ENCODE measurements around the gene MPND.
"Not testable (repeated sequence)": the region's sequence is repeated elsewhere in the genome, so short reads cannot be mapped to it uniquely, and the experiment has no call there.

Gene MPND

GRCh38 chr19:4322942-4323665 lies 20.3 kb upstream of the MPND start:
- no peak for DNase-seq

DNA sequence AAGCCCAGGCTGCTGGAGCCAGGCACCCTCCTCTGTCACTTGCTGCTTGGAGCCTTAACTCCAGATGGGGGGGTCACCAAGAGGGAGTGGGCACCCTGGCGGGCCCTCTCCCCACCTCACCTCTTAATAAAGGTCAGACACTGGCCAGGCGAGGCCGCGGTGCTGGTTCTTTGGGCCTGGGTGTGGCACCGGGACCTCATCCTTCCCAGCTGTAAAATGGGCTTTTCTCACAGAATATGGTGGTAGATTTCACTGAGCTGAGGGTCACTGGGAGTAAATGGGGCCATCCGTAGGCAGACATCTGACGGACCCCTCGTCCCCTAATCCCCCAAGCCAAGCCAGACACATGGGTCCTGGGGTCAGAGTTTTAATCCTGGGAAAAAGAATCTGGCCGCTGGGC lies 19.7 kb upstream of the MPND start:
- no peak for DNase-seq

- DNase-seq: no peak
These were observed 19.1 kb upstream of the MPND start for GRCh38 chr19:4324228-4324627.

- no peak for DNase-seq
These were observed 17.0 kb upstream of the MPND start for GRCh38 chr19:4326215-4326836.

DNA sequence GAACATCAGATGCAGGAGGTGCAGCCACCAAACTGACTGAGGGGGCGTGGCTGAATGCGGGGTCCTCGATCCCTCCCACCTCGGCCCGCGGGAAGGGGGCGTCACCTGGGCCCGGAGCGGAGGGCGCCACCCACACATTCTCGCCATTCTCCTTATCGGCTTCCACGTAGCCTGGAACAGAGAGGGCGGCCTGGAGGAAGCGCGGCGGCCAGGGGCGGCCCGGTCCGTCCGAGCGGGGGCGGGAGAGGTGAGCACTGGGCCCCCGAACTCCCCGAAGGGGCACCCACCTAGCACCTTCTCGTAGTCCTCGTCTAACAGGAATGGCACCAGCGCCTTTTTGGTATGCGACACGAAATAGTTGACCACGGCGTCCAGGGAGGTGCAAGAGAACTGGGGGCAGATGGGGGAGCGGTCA lies 16.5 kb upstream of the MPND start:
- no peak for DNase-seq

GRCh38 chr19:4327252-4327876 lies 16.0 kb upstream of the MPND start:
- DNase-seq: peak; percentile 24

DNA sequence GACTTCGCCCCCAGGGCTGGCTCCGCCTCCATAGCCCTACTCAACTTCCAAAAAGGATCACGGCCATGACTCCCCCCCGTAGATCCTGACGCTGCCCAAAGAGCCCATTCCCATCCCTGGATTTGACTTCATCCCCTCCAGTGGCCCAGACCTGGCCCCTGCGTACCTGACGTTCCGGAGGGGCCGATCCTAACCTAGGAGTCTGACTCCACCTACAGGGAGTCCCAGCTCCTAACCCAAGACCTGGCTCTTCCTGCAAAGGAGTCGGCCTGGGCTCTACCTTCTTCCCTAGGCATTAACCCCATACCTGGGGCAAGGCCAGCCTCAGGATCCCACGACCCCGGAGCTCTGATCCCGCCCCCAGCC lies 15.5 kb upstream of the MPND start:
- no peak for DNase-seq

DNA sequence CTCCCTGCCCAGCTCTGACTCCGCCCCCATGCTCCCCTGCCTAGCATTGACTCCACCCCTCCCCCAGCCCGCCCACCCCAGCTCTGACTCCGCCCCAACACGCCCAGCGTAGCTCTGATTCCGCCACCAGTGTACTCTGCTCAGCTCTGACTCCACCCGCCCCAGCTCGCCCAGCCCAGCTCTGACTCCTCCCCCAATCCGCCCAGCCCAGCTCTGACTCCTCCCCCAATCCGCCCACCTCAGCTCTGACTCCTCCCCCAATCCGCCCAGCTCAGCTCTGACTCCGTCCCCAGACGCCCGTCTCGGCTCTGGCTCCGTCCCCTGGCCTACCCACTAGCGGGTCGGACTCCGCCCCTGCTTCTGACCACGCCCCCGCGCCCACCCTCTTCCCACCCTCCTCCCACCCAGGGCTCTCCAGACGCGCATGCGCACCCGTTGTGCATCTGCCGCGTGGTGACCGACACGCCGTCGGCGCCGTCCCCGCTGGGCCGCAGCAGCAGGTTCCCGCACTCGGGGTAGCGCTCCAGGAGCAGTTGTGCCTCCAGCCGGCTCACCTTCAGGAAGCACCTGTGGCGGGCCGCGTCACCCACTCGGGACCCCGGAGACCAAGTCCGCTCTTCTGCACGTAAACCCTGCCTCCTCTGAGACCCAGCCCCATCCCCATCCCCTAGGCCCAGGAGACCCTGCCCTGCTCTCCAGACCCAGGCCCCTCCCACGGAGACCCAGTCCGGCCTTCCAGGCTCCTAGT lies 14.9 kb upstream of the MPND start:
- DNase-seq: peak; percentile 81

DNA sequence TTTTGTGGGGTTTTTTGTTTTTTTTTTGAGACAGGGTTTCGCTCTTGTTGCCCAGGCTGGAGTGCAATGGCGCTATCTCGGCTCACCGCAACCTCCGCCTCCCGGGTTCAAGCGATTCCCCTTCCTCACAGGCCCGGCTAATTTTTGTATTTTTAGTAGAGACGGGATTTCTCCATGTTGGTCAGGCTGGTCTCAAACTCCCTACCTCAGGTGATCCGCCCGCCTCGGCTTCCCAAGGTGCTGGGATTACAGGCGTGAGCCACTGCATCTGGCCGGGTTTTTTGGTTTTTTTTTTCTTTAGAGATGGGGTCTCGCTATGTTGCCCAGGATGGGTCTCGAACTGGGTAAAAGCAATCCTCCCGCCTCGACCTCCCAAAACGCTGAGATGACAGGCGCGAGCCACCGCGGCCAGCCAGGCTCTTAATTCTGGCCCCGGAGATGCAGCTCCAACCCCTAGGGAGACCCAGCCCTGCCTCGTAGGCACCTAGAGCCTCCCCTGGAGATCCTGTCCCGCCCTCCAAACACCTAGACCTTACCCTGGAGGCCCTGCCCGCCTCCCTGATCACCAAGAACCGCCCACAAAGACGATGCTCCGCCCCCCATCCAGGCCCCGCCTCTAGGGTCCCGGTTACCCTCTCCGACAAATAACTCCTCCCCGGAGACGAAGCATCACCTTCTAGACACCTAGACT lies 14.2 kb upstream of the MPND start:
- DNase-seq: not testable (repeated sequence)

DNA sequence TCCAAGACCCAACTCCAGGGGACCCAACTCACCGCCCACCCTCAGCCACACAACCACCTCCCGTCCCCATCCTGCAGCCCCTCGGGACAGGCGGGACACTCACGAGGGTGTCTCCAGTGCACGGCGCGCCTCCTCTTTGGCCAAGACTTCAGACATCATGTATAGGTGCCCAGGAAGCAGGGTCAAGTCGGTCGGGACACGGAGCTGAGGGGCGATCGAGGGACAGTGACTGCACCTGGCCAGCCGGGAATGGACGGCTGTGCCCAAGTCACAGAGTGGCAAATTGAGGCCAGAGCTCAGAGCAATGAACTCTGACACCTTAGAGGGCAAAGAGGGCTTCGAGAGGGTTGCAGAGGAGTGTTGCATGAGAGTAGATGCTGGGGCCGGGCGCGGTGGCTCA lies 13.5 kb upstream of the MPND start:
- DNase-seq: no peak

GRCh38 chr19:4334929-4335570 lies 8.3 kb upstream of the MPND start:
- no peak for DNase-seq

GRCh38 chr19:4337906-4338440 lies 5.4 kb upstream of the MPND start:
- DNase-seq: no peak

GRCh38 chr19:4338441-4339355 lies 4.7 kb upstream of the MPND start, which contains the start of gene STAP2:
TSS of gene STAP2 (minus strand) at chr19:4338827. CDS start at chr19:4338753, 74 bp downstream.
- no peak for DNase-seq

DNA sequence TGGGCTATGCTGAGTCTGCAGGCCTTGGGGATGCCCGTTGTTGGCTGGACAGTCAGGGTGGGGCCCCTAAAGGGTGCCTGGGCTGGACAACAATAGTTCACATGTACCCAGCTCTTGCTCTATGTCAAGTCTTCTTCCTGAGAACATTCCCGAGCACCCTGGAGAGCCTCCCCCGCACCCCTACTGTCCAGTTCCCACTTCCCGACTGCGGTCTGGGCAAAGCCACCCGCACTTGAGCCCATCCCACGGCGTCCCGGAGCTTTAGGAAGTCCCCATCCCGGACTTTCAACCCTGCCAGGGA lies 1.1 kb upstream of the MPND start:
- DNase-seq: peak; percentile 21

DNA sequence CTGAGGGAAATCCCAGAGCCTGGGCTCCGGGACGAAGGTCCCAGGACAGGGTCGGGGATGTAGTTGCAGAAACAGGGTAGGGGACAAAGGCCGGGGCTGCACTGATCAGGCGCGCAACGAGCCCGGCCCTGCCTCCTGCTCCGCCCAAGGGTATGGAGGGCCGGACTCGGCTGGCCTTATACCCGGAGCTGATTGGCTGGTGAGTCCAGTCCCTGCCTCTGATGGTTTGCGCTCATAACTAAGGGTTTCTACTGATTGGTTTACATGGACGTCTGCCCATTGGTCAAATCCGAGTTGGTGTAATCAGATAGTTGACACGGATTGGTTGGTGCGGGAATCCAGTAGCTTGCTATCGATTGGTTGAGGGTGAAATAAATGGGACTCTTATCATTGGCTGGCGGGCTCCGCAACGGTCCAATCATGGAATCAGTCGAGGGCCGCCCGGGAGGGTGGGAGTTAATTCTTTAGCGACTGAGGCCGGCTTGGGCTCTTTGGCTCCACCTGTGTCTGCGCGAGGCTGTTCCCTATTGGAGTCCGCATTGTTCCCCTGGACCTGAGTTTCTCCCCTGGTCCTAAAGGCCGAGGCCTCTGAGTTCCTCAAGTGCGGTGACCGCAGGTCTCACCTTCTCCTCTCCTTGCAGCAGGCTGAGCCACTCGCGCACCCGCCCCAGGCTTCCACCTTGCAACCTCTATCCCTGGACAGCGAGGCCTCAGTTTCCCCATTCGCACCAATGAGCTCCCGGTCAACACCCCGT lies 570 bp upstream of the MPND start:
- DNase-seq: peak; percentile 100

DNA sequence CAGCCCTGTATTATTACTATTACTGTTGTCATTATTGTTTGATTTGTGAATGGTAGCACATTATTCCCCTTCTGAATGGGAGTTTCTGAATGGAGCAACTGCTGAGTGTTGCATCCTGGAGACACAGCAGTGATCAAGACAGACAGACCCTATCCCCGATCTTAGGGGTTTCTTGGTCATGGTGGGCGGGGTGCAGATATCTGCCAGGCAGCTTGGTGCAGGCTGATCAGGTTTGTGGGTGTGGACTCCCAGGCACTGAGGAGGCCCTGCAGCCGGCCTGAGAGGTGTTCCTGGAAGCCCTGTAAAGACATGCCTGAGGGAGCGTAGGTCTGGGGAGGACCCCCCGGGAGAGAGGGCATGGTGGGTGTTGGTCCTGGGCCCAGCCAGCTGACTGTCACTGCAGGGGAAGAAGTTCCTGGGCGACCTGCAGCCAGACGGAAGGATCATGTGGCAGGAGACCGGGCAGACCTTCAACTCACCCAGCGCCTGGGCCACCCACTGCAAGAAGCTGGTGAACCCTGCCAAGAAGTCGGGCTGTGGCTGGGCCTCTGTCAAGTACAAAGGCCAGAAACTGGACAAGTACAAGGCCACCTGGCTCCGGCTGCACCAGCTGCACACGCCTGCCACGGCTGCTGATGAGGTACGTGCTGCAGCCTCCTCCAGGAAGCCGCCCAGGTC lies 2.1 kb downstream of the MPND start:
- DNase-seq: no peak

GRCh38 chr19:4346020-4346383 lies 2.6 kb downstream of the MPND start:
- no peak for DNase-seq

DNA sequence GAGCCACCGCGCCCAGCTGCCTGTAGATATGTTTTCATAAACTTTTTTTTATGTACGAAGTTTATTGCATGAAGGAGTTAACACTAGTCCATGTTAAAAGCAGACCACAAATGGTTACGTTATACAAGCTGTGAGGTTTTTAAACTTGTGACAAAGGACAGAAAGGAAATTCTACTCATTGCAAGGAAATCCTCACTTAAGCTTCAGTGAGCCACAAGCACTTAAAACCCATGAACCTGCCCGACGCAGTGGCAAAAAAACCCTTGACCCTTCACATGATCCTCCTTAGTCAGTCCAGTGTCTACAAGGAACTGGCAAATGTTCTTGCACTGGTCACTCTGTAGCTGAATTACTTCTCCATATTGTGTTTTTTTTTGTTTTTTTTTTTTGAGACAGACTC lies 4.2 kb downstream of the MPND start:
- DNase-seq: no peak

DNA sequence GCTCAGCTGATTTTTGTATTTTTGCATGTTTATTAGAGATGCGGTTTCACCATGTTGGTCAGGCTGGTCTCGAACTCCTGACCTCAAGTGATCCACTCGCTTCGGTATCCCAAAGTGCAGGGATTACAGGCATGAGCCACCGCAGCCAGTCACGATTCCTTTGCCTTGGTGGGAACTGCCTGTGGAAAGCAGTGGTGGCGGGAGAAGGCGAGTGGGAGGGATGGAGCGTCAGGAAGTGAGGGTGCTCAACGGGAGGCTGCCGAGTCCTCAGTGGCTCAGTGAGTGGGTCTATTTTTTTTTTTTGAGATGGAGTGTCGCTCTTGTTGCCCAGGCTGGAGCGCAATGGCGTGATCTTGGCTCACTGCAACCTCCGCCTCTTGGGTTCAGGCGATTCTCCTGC lies 5.9 kb downstream of the MPND start:
- DNase-seq: not testable (repeated sequence)

DNA sequence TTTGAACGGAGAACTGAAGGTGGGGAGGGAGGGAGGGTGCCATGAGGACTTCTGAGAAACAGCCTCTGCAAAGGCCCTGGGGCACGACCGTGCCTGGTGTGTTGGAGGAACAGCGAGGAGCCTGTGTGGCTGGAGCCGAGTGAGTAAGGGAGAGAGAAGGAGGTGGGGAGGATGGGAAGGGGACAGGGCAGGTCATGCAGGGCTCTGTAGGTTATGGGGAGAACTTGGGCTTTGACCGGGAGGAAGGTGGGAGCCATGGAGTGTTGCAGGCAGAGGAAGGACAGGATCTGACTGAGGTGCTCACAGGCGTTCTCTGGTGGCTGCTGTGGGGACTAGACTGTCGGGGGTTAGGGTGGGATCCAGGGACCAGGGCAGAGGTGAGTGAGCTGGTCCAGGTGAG lies 6.7 kb downstream of the MPND start:
- DNase-seq: no peak
